ENCODE results near the gene KNL1.

DNA sequence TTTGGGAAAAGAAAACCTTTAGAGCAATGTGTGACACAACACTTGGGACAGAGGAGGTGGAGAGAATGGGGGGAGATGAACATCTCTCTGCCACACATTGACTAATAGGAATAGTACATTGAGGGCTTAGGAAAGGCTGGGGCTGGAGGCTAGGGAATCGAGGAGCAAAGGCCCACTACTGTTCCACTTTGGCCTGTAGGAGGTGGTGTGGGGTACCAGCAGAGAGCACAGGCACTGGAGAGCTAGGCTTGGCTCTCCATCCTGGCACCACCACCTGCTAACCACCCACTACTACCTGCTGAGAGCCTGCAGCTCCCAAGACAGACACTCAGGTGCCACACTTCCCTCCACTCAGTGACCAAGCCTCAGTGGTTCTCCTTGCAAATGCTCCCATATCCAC is 48.6 kb upstream of the KNL1 start:
- TF ChIP-seq, protein P1, sequence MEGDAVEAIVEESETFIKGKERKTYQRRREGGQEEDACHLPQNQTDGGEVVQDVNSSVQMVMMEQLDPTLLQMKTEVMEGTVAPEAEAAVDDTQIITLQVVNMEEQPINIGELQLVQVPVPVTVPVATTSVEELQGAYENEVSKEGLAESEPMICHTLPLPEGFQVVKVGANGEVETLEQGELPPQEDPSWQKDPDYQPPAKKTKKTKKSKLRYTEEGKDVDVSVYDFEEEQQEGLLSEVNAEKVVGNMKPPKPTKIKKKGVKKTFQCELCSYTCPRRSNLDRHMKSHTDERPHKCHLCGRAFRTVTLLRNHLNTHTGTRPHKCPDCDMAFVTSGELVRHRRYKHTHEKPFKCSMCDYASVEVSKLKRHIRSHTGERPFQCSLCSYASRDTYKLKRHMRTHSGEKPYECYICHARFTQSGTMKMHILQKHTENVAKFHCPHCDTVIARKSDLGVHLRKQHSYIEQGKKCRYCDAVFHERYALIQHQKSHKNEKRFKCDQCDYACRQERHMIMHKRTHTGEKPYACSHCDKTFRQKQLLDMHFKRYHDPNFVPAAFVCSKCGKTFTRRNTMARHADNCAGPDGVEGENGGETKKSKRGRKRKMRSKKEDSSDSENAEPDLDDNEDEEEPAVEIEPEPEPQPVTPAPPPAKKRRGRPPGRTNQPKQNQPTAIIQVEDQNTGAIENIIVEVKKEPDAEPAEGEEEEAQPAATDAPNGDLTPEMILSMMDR (IDR thresholded peaks at IDR 0.05) = no peak
- TF ChIP-seq POLR2AphosphoS5 (IDR thresholded peaks at IDR 0.05) = no peak
